ENCODE data around the gene CMPK2.

Gene CMPK2

DNA sequence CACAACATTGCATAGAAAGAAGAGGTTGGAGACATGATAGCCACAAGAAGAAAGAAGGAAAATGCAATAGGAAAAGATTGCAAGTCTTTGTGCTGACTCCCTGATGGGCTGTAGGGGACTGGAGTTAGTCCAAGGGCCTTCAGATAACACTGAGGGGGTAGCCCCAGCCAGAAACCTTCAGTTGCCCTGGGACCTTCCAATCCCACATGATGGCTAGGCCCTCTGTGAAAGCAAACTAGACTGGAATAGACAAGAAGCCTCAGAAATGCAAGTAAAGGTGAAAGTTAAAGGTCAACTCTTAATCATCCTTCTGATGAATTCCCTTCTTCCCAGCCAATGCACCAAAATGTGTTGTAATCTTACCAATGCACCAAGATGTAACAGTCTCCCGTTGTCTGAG is 19.2 kb downstream of the CMPK2 start:
- no peaks in the 10 kb centered on the region for H3K27me3 ChIP-seq (ENCODE audit: insufficient read depth, low read length, poor library complexity)
- no peak for TF ChIP-seq EZH2 (IDR thresholded peaks at IDR 0.05; ENCODE audit: borderline replicate concordance, low read depth, low read length, severe bottlenecking)
- TF ChIP-seq, protein P1, sequence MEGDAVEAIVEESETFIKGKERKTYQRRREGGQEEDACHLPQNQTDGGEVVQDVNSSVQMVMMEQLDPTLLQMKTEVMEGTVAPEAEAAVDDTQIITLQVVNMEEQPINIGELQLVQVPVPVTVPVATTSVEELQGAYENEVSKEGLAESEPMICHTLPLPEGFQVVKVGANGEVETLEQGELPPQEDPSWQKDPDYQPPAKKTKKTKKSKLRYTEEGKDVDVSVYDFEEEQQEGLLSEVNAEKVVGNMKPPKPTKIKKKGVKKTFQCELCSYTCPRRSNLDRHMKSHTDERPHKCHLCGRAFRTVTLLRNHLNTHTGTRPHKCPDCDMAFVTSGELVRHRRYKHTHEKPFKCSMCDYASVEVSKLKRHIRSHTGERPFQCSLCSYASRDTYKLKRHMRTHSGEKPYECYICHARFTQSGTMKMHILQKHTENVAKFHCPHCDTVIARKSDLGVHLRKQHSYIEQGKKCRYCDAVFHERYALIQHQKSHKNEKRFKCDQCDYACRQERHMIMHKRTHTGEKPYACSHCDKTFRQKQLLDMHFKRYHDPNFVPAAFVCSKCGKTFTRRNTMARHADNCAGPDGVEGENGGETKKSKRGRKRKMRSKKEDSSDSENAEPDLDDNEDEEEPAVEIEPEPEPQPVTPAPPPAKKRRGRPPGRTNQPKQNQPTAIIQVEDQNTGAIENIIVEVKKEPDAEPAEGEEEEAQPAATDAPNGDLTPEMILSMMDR (IDR thresholded peaks at IDR 0.05; ENCODE audit: borderline replicate concordance, extremely low read depth, low read length, poor library complexity, severe bottlenecking), result no peak
- DNase-seq (no peak), ATAC-seq (ENCODE audit: insufficient read depth, low read depth) (no peak)
- no peak overlapping the region for H2AFZ ChIP-seq (ENCODE audit: low read depth, low read length)
- 0 out of 2 replicates have a peak, but pooled peaks cover 3% of the 10 kb centered on the region for H3K4me1 ChIP-seq (ENCODE audit: insufficient read depth, low read length)
- no peak overlapping the region for H3K9ac ChIP-seq (ENCODE audit: low read depth, low read length)
- H3K9me3 ChIP-seq (ENCODE audit: insufficient read depth, low read length, severe bottlenecking), result peaks cover 68% of the 10 kb centered on the region
- peaks cover 9% of the 10 kb centered on the region for H3K79me2 ChIP-seq (ENCODE audit: insufficient read depth, low read length)
- no peak overlapping the region for H3K4me3 ChIP-seq (ENCODE audit: low read depth in 1 of 2, low read length in 2 of 2)
- H3K36me3 ChIP-seq (ENCODE audit: insufficient read depth, low read length), result peaks cover 75% of the 10 kb centered on the region
- no peaks in the 10 kb centered on the region for H4K20me1 ChIP-seq (ENCODE audit: insufficient read depth, low read length)
- H3K27ac ChIP-seq (ENCODE audit: low read length), result no peak overlapping the region; the same call in 1 of the 2 replicates
- H3K4me2 ChIP-seq (ENCODE audit: insufficient read depth, low read length), result no peak overlapping the region

DNA sequence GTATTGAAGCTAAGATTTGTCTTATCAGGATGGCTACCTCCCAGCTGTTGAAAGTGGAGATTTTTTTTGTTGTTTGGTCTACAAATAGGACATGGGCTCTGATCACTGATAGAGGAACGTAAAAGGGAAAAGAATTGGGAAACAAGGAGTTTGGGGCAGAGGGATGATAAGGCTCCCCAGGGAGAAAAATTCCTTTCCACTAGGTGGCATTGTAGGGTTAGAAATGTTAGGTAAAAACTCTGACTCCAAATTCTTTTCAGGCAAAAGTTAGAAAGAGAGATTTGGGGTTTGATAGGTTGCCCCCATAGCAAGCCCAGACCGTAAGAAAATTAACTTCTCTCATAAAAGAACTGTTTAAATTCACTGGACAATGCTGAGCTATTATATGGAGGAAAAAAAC is 19.8 kb downstream of the CMPK2 start:
- no peak for DNase-seq

DNA sequence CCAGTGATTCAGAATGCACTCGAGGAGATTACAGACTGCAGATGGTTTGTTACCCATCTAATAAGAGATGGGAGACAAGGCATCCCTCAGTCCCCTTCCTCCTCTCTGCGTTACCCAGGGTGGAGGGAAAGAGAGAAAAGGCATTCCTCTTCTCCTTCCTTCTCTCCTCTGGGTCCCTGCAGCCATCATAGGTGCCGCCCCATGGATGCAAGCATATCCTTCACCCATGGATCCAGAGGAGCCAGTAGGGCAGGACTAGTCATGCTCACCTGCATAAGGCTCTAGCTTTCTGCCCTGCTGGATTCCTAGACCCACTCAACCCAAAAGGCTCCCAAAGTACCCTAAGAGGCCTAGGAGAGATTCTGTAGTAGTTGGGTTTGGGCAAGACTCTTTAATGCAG is 20.4 kb downstream of the CMPK2 start:
- Histone ChIP-seq H3K4me2 (ENCODE audit: insufficient read depth, low read length) (no peak overlapping the region), H4K20me1 (ENCODE audit: insufficient read depth, low read length) (no peaks in the 10 kb centered on the region), H3K9me3 (ENCODE audit: insufficient read depth, low read length, severe bottlenecking) (peaks cover 74% of the 10 kb centered on the region), H2AFZ (ENCODE audit: low read depth, low read length) (no peak overlapping the region), H3K4me1 (ENCODE audit: insufficient read depth, low read length) (no peaks in the 10 kb centered on the region), H3K4me3 (ENCODE audit: low read depth in 1 of 2, low read length in 2 of 2) (no peak overlapping the region), H3K27ac (ENCODE audit: low read length) (no peak overlapping the region), H3K27me3 (ENCODE audit: insufficient read depth, low read length, poor library complexity) (no peaks in the 10 kb centered on the region), H3K9ac (ENCODE audit: low read depth, low read length) (no peak overlapping the region), H3K79me2 (ENCODE audit: insufficient read depth, low read length) (peaks cover 2% of the 10 kb centered on the region; the same call in 1 of the 2 replicates), H3K36me3 (ENCODE audit: insufficient read depth, low read length) (peaks cover 67% of the 10 kb centered on the region)
- no peak for TF ChIP-seq EZH2 (IDR thresholded peaks at IDR 0.05; ENCODE audit: borderline replicate concordance, low read depth, low read length, severe bottlenecking)
- TF ChIP-seq, protein P1 (IDR thresholded peaks at IDR 0.05; ENCODE audit: borderline replicate concordance, extremely low read depth, low read length, poor library complexity, severe bottlenecking), result no peak
- DNase-seq (peak; percentile 46), ATAC-seq (ENCODE audit: insufficient read depth, low read depth) (peak; percentile 49; the same call in 1 of the 3 replicates)

More for the DNA sequence above, 19.8 kb downstream of the CMPK2 start:
- no peak overlapping the region for H3K27ac ChIP-seq (ENCODE audit: low read length)
- no peaks in the 10 kb centered on the region for H3K27me3 ChIP-seq (ENCODE audit: insufficient read depth, low read length, poor library complexity)
- peaks cover 71% of the 10 kb centered on the region for H3K9me3 ChIP-seq (ENCODE audit: insufficient read depth, low read length, severe bottlenecking)
- no peaks in the 10 kb centered on the region for H4K20me1 ChIP-seq (ENCODE audit: insufficient read depth, low read length)
- H2AFZ ChIP-seq (ENCODE audit: low read depth, low read length), result no peak overlapping the region
- H3K4me3 ChIP-seq (ENCODE audit: low read depth in 1 of 2, low read length in 2 of 2), result no peak overlapping the region
- no peaks in the 10 kb centered on the region for H3K4me1 ChIP-seq (ENCODE audit: insufficient read depth, low read length)
- peaks cover 3% of the 10 kb centered on the region for H3K79me2 ChIP-seq (ENCODE audit: insufficient read depth, low read length)
- no peak overlapping the region for H3K4me2 ChIP-seq (ENCODE audit: insufficient read depth, low read length)
- H3K9ac ChIP-seq (ENCODE audit: low read depth, low read length), result no peak overlapping the region
- TF ChIP-seq, protein P1 (IDR thresholded peaks at IDR 0.05; ENCODE audit: borderline replicate concordance, extremely low read depth, low read length, poor library complexity, severe bottlenecking), result peak; percentile 48
- no peak for TF ChIP-seq EZH2 (IDR thresholded peaks at IDR 0.05; ENCODE audit: borderline replicate concordance, low read depth, low read length, severe bottlenecking)
- no peak for ATAC-seq (ENCODE audit: insufficient read depth, low read depth)
- H3K36me3 ChIP-seq (ENCODE audit: insufficient read depth, low read length), result peaks cover 68% of the 10 kb centered on the region
